Activated T-cell treated with anti-CD3 and anti-CD28 coated beads for 48 hours (primary cell): ENCODE data around the gene CTSL.

Source experiments
- DNase-seq: peaks from one replicate; pipeline ENCODE4 v3.0.0-alpha.2; 2020; ENCODE audit warnings: low read depth

CTSL gene

GRCh38 chr9:87701491-87701890 lies 24.4 kb upstream of the CTSL start:
- no peak for DNase-seq

- no peak for DNase-seq
Observed at GRCh38 chr9:87701931-87702421, 23.9 kb upstream of the CTSL start.

DNA sequence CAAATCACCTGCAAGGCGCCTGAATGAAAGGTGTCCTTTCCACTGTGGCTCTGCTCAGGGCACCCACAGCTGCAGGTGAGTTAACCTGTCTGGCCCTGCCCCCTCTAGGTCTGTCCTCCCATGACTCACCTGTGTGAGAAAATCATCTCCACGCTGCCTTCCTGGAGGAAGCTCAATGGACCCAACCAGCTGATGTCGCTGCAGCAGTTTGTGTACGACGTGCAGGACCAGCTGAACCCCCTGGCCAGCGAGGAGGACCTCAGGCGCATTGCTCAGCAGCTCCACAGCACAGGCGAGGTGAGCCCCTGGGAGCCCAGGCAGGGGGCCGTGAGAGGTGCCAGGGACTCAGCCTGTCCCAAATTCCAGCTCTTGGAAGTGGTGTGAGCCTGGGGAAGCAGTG lies 23.0 kb upstream of the CTSL start:
- no peak for DNase-seq

DNA sequence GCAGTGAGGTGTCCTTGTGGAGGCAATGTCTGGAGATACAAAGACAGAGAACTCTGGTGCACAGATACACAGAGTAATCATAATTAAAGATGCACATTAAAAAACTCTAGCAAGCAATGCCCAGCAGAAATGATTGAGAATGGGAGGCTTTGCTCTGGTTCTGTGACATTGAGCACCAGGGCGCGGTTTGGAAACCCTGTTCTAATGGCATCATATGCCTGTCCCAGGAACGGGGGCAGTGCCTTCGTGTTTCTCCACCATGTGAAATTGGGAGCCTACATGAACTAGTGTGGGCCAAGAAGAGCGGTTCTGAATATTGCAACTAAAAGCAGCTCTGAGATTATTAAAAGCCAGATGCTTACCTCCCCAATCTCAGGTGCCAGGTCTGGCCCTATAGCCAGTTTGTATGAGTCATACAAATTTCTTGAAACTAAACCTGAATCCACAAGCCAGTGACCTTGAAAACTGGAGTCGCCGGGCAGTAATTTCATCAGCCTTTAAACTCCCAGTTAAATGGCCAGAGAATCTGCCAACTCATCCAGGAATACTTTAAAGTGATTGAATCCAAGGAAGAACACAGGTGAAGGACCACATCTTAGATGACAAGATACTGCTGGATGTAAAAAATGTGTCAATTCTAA lies 22.2 kb upstream of the CTSL start:
- no peak for DNase-seq

DNA sequence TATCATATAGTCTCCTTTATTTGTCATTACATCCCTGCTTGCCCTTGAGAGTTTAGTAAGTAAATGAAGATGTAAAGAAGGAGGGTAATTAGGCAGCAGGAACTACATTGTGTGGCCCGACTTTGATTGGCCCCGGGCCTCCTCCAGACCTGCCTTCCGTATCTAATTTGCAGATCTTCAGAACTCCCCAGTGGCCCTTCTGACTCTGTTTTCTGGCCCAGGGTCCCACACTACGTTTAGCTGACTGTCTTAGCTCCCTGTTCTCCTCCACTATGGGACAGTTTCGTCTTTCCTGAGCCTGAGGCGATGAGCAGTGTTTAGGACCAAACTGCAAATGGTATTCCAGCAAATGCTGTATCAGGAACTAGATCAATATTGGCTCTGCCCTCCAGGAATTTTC lies 21.6 kb upstream of the CTSL start:
- DNase-seq, result no peak

DNA sequence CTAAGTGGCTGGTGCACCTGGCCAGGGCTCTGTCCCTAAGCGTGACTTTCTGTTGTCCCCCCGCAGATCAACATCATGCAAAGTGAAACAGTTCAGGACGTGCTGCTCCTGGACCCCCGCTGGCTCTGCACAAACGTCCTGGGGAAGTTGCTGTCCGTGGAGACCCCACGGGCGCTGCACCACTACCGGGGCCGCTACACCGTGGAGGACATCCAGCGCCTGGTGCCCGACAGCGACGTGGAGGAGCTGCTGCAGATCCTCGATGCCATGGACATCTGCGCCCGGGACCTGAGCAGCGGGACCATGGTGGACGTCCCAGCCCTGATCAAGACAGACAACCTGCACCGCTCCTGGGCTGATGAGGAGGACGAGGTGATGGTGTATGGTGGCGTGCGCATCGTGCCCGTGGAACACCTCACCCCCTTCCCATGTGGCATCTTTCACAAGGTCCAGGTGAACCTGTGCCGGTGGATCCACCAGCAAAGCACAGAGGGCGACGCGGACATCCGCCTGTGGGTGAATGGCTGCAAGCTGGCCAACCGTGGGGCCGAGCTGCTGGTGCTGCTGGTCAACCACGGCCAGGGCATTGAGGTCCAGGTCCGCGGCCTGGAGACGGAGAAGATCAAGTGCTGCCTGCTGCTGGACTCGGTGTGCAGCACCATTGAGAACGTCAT lies 19.7 kb upstream of the CTSL start:
- no peak for DNase-seq

DNA sequence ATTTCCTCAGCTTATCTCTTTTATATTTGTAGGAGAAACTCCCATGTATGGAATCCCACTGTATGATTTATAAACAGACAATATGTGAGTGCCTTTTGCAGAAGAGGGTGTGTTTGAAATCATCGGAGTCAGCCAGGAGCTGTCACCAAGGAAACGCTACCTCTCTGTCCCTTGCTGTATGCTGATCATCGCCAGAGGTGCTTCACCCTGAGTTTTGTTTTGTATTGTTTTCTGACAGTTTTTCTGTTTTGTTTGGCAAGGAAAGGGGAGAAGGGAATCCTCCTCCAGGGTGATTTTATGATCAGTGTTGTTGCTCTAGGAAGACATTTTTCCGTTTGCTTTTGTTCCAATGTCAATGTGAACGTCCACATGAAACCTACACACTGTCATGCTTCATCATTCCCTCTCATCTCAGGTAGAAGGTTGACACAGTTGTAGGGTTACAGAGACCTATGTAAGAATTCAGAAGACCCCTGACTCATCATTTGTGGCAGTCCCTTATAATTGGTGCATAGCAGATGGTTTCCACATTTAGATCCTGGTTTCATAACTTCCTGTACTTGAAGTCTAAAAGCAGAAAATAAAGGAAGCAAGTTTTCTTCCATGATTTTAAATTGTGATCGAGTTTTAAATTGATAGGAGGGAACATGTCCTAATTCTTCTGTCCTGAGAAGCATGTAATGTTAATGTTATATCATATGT lies 18.0 kb upstream of the CTSL start:
- no peak for DNase-seq

DNA sequence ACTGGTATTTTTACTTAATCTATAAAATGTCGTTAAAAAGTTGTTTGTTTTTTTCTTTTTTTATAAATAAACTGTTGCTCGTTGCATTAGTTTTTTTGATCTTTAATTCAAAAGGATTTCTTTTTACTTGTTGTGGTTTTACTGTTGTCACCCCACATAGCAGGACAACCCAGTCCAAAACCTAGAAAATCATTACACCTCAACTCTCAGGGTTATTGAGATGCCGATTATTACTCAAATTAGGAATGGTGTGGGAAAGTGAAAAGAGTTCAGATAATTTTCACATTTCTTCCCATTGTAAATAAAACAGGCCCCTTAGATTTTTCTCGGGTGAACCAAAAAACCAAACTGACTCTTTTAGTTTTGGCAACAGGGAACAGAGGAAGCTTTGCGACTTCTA lies 17.4 kb upstream of the CTSL start:
- DNase-seq, result no peak

GRCh38 chr9:87708986-87709728 lies 16.8 kb upstream of the CTSL start:
- DNase-seq, result no peak

GRCh38 chr9:87710443-87710842 lies 15.5 kb upstream of the CTSL start:
- no peak for DNase-seq

DNA sequence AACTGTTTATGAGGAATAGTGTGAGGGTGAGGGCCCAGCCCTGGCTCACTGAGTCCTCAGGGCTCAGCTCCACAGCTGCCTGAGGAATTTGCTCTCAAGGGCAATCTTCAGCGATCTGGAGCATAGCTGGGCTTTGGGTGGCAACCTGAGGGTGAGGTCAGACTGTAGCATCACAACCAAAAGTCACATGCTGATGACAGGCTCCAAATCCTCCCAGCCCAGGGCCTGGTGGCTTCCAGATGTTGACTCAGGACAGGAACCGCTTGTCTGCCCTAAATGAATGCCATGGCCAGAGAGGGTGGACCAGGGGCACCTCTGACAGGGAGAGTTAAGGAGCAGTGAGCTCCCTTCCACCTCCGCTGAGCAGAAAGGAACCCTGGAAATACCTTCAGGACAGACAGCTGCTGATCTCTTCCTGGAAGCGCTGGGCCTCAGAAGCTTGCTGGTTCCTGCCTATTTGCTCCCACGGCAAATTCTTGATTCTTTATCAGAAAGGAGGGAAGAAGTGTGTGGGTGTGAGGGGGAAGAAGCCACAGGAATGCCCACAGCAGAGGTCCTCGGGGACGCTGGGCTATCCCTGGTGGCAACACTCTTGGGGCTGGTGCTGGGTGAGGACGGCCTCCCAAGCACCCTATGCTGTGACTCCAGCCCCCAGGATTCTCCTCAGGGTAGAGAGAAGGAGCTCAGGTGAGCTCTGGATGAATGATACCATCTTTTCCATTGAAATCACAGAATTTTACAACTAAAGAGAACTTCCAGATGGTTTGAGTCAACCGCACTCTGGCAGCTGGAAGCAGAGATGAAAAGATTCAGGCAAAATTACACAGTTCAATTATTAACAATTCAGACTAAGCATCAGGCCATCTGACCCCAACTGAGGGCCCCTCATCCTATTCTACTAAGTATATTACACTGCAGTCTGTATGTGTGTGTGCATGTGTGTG lies 13.8 kb upstream of the CTSL start:
- DNase-seq, result no peak

GRCh38 chr9:87712801-87713277 lies 13.1 kb upstream of the CTSL start:
- no peak for DNase-seq

DNA sequence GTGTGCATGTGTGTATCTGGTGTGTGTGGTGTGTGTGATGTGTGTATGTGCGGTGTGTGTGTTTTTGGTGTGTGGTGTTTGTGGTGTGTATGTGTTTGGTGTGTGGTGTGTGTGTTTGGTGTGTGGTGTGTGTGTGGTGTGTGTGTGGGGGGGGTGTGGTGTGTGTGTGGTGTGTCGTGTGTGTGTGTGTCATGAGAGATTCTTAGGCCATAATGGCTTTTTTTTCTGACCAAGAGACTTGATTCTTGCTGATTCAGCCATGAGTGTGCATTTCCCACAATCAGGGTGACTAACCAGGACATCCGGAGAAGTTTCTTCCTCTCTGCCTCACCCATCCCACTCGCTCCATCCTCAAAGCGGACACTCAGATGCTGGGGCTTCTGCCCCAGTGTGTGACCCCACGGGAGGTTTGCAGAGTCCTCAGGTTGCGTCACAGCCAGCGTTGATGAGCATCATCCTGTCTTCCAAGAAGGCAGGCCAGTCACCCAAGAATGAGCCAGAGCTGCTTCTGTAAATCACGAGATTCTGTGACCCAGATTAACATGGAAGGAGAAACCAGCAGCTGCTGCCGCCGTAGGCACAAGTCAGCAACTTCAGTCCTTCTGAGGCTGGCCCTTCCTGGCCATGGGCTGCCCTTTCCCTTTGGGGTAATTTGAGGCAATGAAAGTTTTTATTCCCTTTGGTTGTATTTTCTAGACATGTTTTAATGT lies 12.5 kb upstream of the CTSL start:
- peak; percentile 47 for DNase-seq

DNA sequence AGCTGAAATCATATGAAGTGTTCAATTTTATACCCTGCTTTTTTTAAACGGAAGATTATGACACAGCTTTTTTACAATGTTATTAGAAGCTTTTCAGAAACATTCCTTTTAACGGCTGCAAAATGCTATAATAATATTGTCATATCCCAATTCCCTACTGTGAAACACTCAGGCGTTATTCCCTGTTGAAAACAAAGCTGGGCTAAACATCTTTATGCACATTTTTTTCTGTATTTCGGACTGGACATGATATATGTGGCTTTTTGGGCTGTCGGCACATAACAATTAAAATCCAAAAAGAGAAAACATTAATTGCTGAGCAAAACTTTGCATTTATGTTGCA lies 12.0 kb upstream of the CTSL start:
- no peak for DNase-seq

DNA sequence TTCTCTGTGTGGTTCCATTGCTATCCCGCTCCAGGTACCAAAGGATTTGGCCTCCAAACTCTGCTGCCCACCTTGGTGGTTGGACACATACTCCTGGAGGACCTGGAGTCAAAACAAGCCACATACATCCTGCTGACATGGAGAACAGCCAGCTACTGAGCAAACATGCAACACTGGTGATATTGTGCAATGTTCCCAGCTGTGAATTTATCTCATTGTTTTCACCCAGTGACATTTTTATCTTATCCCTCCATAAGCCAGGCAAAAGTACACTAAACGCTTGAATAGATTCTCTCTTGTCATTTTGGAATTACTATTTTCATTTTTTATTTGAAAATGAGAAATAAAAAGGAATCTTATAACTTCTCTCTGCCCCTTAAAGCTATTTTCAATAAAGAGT lies 11.1 kb upstream of the CTSL start:
- DNase-seq, result no peak

- DNase-seq, result no peak
Observed at GRCh38 chr9:87716141-87716540, 9.8 kb upstream of the CTSL start.

GRCh38 chr9:87717456-87717855 lies 8.5 kb upstream of the CTSL start:
- no peak for DNase-seq

- no peak for DNase-seq
Observed at GRCh38 chr9:87718231-87718630, 7.7 kb upstream of the CTSL start.

DNA sequence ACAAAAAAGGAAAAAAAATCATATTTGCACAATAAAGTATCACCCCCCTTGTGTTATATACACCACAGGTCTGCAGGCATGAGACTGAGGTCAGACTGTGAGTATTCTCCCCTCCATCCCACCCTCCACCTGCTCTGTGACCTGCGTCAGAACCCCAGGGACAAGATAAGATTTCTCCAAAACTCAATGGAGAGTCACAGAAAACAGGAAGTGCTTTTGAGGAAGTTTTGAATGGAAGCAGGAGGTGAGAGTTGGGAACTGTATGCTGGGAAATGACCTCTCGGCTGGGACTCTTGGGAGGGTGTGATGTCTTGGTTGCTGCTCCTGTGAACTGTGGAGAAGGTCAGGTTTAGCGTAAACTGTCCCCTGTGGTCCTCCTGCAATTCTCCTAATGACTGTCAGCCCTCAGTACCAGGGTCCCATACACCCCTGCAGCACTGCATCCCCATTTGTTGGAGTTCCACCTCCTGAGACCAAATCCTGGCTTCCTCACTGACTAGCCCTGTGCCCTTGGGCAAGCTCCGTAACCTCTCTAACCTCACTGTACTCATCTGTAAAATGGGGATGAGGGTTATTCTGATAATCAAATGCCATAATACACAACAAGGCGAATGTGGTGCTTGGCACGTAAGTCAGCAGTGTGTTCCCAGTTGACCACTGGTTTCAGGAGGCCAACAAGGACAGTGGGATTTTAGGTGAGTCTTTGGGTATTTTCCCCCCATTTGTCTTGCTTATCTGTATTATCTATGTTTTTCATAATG lies 6.9 kb upstream of the CTSL start:
- DNase-seq, result no peak

GRCh38 chr9:87720173-87720572 lies 5.7 kb upstream of the CTSL start:
- no peak for DNase-seq
